Endothelial cell of umbilical vein (primary cell): Measurements from ENCODE around the gene AK8. TPM values are rescaled to one million over a fixed set of nuclear protein-coding genes. Genes with fewer than 3 reads are reported as not detected.
A peak's percentile ranks its signal among the peaks of the same experiment; 100 is the strongest.

Source experiments
- BruUV-seq: library from RNA; stranded (reverse); fragments of 400-500 nt; replicated peaks from 2 replicates; lab custom pipeline; 2021; lab: Mats Ljungman, UMichigan
- CTCF ChIA-PET: fragments of 300-600, 350-600 bp; sonication (Branson Sonifier 250); formaldehyde crosslinking; loops from one replicate; lab custom pipeline; 2021; ENCODE audit warnings: antibody characterized with exemption, inconsistent platforms; lab: Charles Lee
- POLR2A ChIA-PET: fragments of 300-600, 350-600 bp; sonication (Branson Sonifier 250); formaldehyde crosslinking; loops from one replicate; lab custom pipeline; 2021; ENCODE audit warnings: antibody characterized with exemption, inconsistent platforms; lab: Charles Lee
- DNase-seq: peaks from one replicate; pipeline ENCODE4 v3.0.0-alpha.2; 2011; ENCODE audit warnings: low read depth, low spot score
- FAIRE-seq: peaks from 2 replicates; lab custom pipeline; 2011; peaks lifted over from hg19 to GRCh38; lab: Jason Lieb, UNC
- H2AFZ ChIP-seq: 2 replicates; pipeline ENCODE4 v1.6.0; 2012; ENCODE audit warnings: low read depth, low read length, control low read depth, inconsistent platforms
- H3K27ac ChIP-seq: 2 replicates; pipeline ENCODE4 v1.5.1; 2011; ENCODE audit warnings: low read depth, mild to moderate bottlenecking, control low read depth, low read length, moderate library complexity; ENCODE audit not compliant: insufficient read depth
- H3K27me3 ChIP-seq, 2 experiments: 2 replicates each; pipeline versions ENCODE4 v1.6.0 to v1.6.1; 2011; ENCODE audit warnings: low read length in 2 of 2, mixed read lengths in 1 of 2; ENCODE audit not compliant: control insufficient read depth in 2 of 2, insufficient read depth in 2 of 2
- H3K36me3 ChIP-seq, 2 experiments: 2 replicates in 1 of 2; 3 replicates in 1 of 2; pipeline ENCODE4 v1.5.1; 2011; ENCODE audit warnings: low read length in 2 of 2, mild to moderate bottlenecking in 1 of 2, moderate library complexity in 1 of 2; ENCODE audit not compliant: control insufficient read depth in 2 of 2, insufficient read depth in 2 of 2; ENCODE audit errors: extremely low read depth in 1 of 2
- H3K4me1 ChIP-seq: 3 replicates; pipeline ENCODE4 v1.5.1; 2011; ENCODE audit warnings: mild to moderate bottlenecking, low read length; ENCODE audit not compliant: control insufficient read depth, insufficient read depth; ENCODE audit errors: extremely low read depth
- H3K4me2 ChIP-seq: 2 replicates; pipeline ENCODE4 v1.6.1; 2011; ENCODE audit warnings: low read length, control low read depth, mixed read lengths; ENCODE audit not compliant: insufficient read depth
- H3K4me3 ChIP-seq, 3 experiments: fragments of 200-600 bp in 1 of 3; sonication (generic), shearing (Covaris generic) in 1 of 3; replicated peaks in 1 of 3; 2 replicates each; pipeline ENCODE4 v1.5.1; 2011 to 2016; ENCODE audit warnings: control low read depth in 3 of 3, low read length in 3 of 3, mild to moderate bottlenecking in 2 of 3, inconsistent platforms in 1 of 3, low read depth in 1 of 3, moderate library complexity in 1 of 3; ENCODE audit not compliant: insufficient read depth in 1 of 3
- H3K79me2 ChIP-seq: 2 replicates; pipeline ENCODE4 v1.6.0; 2012; ENCODE audit warnings: low read length, inconsistent platforms; ENCODE audit not compliant: control insufficient read depth, insufficient read depth
- H3K9ac ChIP-seq: replicated peaks from 2 replicates; pipeline ENCODE3; 2011; ENCODE audit warnings: low read length, control low read depth; ENCODE audit not compliant: insufficient read depth; ENCODE audit errors: extremely low read depth
- H3K9me1 ChIP-seq: replicated peaks from 3 replicates; pipeline ENCODE4 v1.6.0; 2011; ENCODE audit warnings: mild to moderate bottlenecking, low read length; ENCODE audit not compliant: control insufficient read depth, insufficient read depth; ENCODE audit errors: extremely low read depth
- H3K9me3 ChIP-seq: replicated peaks from 2 replicates; pipeline ENCODE4 v1.5.1; 2012; ENCODE audit warnings: low read length, inconsistent platforms; ENCODE audit not compliant: control insufficient read depth, insufficient read depth
- H4K20me1 ChIP-seq: replicated peaks from 2 replicates; pipeline ENCODE3; 2011; ENCODE audit warnings: mild to moderate bottlenecking, low read length; ENCODE audit not compliant: control insufficient read depth, insufficient read depth; ENCODE audit errors: extremely low read depth
- POLR2A ChIP-seq: IDR thresholded peaks from 2 replicates; pipeline ENCODE4 v1.6.1; 2012; ENCODE audit warnings: low read depth, mild to moderate bottlenecking, control low read depth, low read length
- dilution Hi-C: fragments of 300-500 bp; cut with MboI; formaldehyde crosslinking; loops from one replicate; pipeline ENCODE4 v1.15.0; 2019; ENCODE audit warnings: low sequenced_read_pairs; ENCODE audit not compliant: extremely low pct_ligation_motif_present
- intact Hi-C: fragments of 100-400 bp; cut with micrococcal nuclease; formaldehyde crosslinking; loops from one replicate; pipeline ENCODE4 v1.10.0; 2022
- polyA plus RNA-seq, 4 experiments: library from polyadenylated mRNA; depleted of rRNA in 3 of 4; stranded (reverse) in 3 of 4; unstranded in 1 of 4; fragments of >200 nt; gene quantifications; 2 replicates each; pipeline versions ENCODE4 v1.2.1 to v1.2.3, GENCODE V29; 2011 to 2012; ENCODE audit warnings: missing spikeins in 1 of 4
- total RNA-seq: library from RNA; stranded (reverse); gene quantifications from 2 replicates; pipeline ENCODE4 v1.2.3, GENCODE V29; 2021
- TF ChIP-seq, protein P1 (sequence below), 2 donors: IDR thresholded peaks; 1 replicate in 1 of 2; 2 replicates in 1 of 2; pipeline ENCODE4 v1.5.1; 2011; ENCODE audit warnings: low read length in 2 of 2, mild to moderate bottlenecking in 2 of 2, moderate library complexity in 2 of 2, control low read depth in 1 of 2, inconsistent platforms in 1 of 2, low read depth in 1 of 2; ENCODE audit not compliant: insufficient read depth in 1 of 2; ENCODE audit errors: extremely low read depth in 1 of 2
- TF ChIP-seq, protein P2 (sequence below): IDR thresholded peaks from 2 replicates; pipeline ENCODE4 v1.6.1; 2011; ENCODE audit not compliant: insufficient read depth, insufficient read length

Gene AK8
- total and polyA plus RNA-seq, 2 donors (not counting 3 experiments of a cell fraction or from before 2014, with no cell fraction given) = 0.06 TPM; not detected in 1

DNA sequence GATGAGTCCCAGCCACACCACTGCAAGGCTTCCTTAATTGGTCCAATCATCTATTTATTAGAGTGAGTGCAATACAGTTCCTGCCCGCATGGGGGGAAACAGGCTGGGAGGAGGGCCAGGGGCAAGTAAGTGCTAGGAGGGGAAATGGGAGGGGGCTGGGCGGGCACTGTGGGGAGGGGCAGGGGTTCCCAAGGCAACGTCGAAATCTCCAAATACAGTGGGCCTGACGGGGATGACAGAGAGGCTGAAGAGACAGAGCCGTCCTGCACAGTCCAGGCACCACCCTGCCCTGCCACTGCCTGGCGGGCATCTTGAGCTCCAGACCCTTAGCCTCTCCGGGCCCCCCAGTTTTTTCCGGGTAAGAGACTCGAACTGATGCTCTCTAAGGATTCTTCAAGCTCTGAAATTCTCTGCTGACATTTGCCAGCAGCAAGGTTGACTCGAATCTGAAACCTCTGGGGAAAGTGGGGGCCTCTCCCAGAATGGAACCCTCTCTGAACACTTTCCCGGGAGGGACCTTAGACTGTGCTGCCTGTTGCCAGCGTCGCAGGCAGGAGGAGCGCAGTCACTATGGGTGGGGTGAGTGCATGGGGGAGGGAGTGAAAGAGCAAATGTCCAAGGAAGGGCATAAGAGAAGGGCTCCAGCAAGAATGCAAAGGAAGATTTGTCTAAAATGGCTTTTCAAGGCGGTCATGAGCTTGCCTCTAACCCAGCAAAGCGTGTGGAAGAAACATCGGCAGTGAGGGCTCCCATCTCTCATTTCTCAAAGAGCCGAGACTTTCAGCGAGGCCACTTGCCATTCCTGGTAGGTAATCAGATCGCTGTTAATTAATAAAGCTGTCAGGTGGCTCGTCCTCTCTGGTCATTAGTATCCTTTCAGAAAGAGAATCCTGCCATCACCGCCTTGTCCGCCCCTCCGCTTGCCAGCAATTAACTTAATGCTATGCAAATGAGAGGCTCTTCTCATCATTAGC lies 108.9 kb downstream of the AK8 start:
- H3K4me1 ChIP-seq = peaks cover 3% of the 10 kb centered on the region
- intact Hi-C loops (no loop called here), dilution Hi-C loops (no loop called here)
- peak overlapping the region; percentile 83 to 95 (median 91) for H3K4me3 ChIP-seq
- peak overlapping the region; percentile 97 for H2AFZ ChIP-seq
- peak; percentile 68 for DNase-seq
- H3K9me3 ChIP-seq = no peaks in the 10 kb centered on the region
- TF ChIP-seq, protein P1, sequence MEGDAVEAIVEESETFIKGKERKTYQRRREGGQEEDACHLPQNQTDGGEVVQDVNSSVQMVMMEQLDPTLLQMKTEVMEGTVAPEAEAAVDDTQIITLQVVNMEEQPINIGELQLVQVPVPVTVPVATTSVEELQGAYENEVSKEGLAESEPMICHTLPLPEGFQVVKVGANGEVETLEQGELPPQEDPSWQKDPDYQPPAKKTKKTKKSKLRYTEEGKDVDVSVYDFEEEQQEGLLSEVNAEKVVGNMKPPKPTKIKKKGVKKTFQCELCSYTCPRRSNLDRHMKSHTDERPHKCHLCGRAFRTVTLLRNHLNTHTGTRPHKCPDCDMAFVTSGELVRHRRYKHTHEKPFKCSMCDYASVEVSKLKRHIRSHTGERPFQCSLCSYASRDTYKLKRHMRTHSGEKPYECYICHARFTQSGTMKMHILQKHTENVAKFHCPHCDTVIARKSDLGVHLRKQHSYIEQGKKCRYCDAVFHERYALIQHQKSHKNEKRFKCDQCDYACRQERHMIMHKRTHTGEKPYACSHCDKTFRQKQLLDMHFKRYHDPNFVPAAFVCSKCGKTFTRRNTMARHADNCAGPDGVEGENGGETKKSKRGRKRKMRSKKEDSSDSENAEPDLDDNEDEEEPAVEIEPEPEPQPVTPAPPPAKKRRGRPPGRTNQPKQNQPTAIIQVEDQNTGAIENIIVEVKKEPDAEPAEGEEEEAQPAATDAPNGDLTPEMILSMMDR (IDR thresholded peaks at IDR 0.05; ENCODE audit: extremely low read depth in 1 of 2, insufficient read depth in 1 of 2, low read depth in 1 of 2, low read length in 2 of 2) = peak; percentile 31 to 55
- TF ChIP-seq, protein P2, sequence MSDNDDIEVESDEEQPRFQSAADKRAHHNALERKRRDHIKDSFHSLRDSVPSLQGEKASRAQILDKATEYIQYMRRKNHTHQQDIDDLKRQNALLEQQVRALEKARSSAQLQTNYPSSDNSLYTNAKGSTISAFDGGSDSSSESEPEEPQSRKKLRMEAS = no peak
- peaks cover 0 to 11% of the 10 kb centered on the region in 2 experiments for H3K27me3 ChIP-seq
- CTCF ChIA-PET = interaction anchor here (0.6 to 2.1 kb wide), 23 partner anchors 9 to 355 kb away, joined by 3 to 26 read pairs (median 4); partner anchors contain the start of genes DDX31 and GTF3C4
- BruUV-seq = TSS peak; percentile 96
- H3K36me3 ChIP-seq = no peaks in the 10 kb centered on the region
- FAIRE-seq = peak; percentile 88
- no peaks in the 10 kb centered on the region for H3K9me1 ChIP-seq
- no peaks in the 10 kb centered on the region for H3K79me2 ChIP-seq
- H3K9ac ChIP-seq = peak overlapping the region; percentile 82
- POLR2A ChIA-PET = no interaction called here
- peak overlapping the region; percentile 93 for H3K4me2 ChIP-seq
- H3K27ac ChIP-seq = peak overlapping the region; percentile 61
- H4K20me1 ChIP-seq = no peaks in the 10 kb centered on the region

DNA sequence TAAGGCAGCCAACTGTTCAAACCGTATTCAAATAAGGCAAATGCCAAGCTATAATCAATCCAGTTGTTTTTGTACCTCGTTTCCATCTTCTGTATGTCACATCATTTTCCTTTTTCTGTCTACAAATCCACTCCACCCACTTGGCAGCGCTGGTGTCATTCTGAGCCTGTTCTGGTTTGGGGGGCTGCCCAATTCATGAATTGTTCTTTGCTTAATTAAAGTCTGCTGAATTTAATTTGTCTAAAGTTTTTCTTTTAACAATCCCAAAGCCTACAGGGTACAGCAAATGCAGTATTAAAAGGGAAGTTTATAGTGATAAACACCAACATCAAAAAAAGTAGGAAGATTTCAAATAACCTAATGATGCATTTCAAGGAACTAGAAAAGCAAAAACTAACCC lies 114.5 kb downstream of the AK8 start:
- ChIA-PET CTCF (no interaction called here), POLR2A (no interaction called here)
- Histone ChIP-seq H2AFZ (no peak overlapping the region), H3K27me3 (peaks cover 5 to 23% of the 10 kb centered on the region in 2 experiments), H3K4me2 (no peak overlapping the region), H3K4me3 (no peak overlapping the region), H3K36me3 (no peaks in the 10 kb centered on the region), H3K4me1 (no peaks in the 10 kb centered on the region), H3K9me1 (no peaks in the 10 kb centered on the region), H3K9ac (no peak overlapping the region), H3K27ac (no peak overlapping the region), H3K9me3 (no peaks in the 10 kb centered on the region), H4K20me1 (no peaks in the 10 kb centered on the region), H3K79me2 (no peaks in the 10 kb centered on the region)
- intact Hi-C loops (no loop called here), dilution Hi-C loops (no loop called here)
- BruUV-seq = no TSS peak
- no peak for DNase-seq
- FAIRE-seq = no peak
- TF ChIP-seq POLR2A = no peak
